GM21528 (cell line): Measurements from ENCODE around the gene GOLPH3.
A peak's percentile ranks its signal among the peaks of the same experiment; 100 is the strongest.
"Not testable (repeated sequence)": the region's sequence is repeated elsewhere in the genome, so short reads cannot be mapped to it uniquely, and the experiment has no call there.

Experiments
- ATAC-seq: cut with Tn5 transposase; IDR thresholded peaks from one replicate; pipeline ENCODE4 v1.9.1; 2021; ENCODE audit warnings: mild to moderate bottlenecking, moderate library complexity; ENCODE audit not compliant: unreplicated experiment, low FRiP score

GOLPH3 gene

GRCh38 chr5:32102254-32102986, 71.7 kb downstream of the GOLPH3 start:
- no peak for ATAC-seq

- ATAC-seq, result no peak
Measured at GRCh38 chr5:32100691-32101302, 73.3 kb downstream of the GOLPH3 start.

DNA sequence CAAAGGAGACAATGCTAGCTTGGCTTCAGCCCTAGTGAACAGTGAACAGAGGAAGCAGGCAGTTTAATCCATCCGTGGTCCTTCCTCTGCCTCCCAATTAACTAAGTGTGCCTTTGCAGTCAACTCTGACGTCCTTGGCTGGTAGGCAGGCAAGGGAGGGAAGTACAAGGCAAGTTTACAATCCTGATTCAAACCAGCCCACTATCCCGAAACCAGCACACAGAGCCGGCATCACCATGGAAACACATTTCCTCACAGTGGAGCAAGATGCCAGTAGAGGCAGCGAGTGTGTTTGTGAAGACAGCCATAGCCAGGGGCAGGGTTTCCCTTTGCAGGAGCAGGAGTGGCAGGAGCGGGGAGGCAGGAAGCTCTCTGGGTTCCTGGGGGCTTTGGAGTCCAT, 73.9 kb downstream of the GOLPH3 start:
- ATAC-seq, result no peak

DNA sequence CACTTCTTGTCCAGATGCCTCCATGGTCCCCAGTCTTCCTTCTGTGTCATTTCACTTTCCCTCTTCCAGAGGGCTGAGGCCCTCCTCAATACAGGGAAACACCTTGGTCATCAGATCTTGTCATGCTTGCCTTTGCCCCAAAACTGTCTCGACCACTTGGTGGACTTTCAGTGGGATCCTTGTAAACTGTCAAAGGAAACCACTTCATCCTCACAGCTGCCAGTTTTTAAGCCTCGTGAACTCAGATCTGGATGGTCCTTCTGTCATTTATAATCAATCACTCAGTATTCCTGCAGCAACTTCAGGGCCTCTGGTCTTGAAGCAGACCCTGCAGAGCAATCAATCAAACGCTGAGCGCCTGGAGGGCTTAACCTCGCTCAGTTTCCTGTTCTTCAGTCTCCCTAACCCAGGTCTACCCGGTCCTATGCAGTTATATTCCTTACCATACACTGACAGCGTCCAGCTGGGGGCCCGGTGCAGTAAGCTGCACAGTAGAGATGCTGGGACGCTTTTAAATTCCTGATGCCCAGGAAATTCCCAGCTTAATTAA, 74.6 kb downstream of the GOLPH3 start:
- no peak for ATAC-seq

DNA sequence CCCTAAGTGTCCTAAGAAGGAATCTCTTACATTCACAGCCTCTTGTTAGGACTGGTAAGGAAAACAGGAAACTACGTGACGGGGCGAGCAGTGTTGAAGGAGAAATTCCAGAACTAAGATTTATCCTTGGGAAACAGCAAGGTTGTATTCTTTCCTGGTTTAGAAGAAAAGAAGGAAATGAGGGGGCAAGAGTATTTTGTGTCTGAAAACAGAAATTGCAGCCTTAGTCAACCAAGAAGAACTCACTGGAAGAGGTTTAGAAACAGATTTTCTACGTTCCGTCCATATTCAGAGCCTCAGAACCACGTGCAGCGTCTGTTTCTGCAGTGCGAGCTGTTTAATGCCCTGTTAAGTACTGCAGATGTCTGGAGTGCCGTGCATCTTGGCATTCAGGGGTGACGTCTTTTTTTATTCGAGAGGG, 75.2 kb downstream of the GOLPH3 start:
- no peak for ATAC-seq

GRCh38 chr5:32098291-32098690, 75.8 kb downstream of the GOLPH3 start:
- ATAC-seq, result no peak

- no peak for ATAC-seq
Measured at GRCh38 chr5:32096891-32097595, 77.1 kb downstream of the GOLPH3 start.

GRCh38 chr5:32095261-32095671, 78.9 kb downstream of the GOLPH3 start:
- no peak for ATAC-seq

DNA sequence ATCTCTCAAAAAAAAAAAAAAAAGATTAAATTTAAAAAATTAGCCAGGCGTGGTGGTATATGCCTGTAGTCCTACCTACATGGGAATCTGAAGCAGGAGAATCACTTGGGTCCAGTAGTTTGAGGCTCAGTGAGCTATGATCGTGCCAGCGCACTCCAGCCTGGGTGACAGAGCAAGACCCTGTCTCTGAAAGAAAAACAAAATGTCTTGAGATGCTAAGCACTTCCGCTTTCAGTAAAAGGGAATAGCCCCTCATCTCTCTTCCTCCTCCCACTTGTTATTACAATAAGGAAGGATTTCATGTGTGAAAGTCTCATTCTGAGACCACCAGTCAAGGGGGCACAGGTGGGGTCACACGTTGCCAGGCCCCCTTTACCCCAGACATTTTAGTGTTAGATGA, 79.4 kb downstream of the GOLPH3 start:
- no peak for ATAC-seq

GRCh38 chr5:32092938-32093812, 80.9 kb downstream of the GOLPH3 start:
- ATAC-seq, result peak; percentile 81

GRCh38 chr5:32090755-32091128, 83.4 kb downstream of the GOLPH3 start:
- no peak for ATAC-seq

DNA sequence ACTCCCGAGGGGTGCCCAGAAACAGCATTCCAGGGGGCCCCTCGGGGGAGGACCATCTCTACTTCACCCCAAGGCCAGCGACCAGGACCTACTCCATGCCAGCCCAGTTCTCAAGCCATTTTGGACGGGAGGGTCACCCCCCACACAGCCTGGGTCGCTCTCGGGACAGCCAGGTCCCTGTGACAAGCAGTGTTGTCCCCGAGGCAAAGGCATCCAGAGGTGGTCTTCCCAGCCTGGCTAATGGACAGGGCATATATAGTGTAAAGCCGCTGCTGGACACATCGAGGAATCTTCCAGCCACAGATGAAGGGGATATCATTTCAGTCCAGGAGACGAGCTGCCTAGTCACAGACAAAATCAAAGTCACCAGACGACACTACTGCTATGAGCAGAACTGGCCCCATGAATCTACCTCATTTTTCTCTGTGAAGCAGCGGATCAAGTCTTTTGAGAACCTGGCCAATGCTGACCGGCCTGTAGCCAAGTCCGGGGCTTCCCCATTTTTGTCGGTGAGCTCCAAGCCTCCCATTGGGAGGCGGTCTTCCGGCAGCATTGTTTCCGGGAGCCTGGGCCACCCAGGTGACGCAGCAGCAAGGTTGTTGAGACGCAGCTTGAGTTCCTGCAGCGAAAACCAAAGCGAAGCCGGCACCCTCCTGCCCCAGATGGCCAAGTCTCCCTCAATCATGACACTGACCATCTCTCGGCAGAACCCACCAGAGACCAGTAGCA, 83.9 kb downstream of the GOLPH3 start:
- no peak for ATAC-seq

DNA sequence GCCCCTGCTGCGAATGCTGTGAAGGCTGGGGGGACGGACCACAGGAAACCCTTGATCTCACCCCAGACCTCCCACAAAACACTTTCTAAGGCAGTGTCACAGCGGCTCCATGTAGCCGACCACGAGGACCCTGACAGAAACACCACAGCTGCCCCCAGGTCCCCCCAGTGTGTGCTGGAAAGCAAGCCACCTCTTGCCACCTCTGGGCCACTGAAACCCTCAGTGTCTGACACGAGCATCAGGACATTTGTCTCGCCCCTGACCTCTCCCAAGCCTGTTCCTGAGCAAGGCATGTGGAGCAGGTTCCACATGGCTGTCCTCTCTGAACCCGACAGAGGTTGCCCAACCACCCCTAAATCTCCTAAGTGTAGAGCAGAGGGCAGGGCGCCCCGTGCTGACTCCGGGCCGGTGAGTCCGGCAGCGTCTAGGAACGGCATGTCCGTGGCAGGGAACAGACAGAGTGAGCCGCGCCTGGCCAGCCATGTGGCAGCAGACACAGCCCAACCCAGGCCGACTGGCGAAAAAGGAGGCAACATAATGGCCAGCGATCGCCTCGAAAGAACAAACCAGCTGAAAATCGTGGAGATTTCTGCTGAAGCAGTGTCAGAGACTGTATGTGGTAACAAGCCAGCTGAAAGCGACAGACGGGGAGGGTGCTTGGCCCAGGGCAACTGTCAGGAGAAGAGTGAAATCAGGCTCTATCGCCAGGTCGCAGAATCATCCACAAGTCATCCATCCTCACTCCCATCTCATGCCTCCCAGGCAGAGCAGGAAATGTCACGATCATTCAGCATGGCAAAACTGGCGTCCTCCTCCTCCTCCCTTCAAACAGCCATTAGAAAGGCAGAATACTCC, 84.7 kb downstream of the GOLPH3 start:
- ATAC-seq, result no peak

- ATAC-seq, result no peak
Measured at GRCh38 chr5:32088214-32088613, 85.9 kb downstream of the GOLPH3 start.

GRCh38 chr5:32087086-32088082, 86.7 kb downstream of the GOLPH3 start:
- no peak for ATAC-seq

GRCh38 chr5:32083981-32084430, 90.1 kb downstream of the GOLPH3 start:
- ATAC-seq, result no peak

DNA sequence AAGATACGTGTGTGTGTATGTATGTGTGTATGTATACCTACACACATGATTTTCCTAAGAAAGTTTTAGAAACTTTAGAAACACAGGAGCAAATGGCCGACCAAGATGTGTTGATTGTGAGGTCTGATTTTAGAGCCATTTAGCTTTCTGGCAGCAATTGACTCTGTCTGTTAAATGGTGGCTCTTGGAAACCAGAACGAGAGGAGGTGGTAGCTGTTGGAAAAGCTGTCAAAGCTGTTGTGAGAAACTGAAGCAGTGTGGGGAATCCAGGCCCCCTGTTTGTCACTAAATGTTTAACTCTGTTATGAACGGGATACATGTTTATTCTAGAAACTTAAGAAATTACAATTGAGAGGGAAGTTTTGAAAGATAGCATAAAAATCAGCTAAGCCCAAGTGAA, 91.4 kb downstream of the GOLPH3 start:
- no peak for ATAC-seq

- not testable (repeated sequence) for ATAC-seq
Measured at GRCh38 chr5:32080565-32080964, 93.6 kb downstream of the GOLPH3 start.
